Activated T-cell treated with anti-CD3 and anti-CD28 coated beads for 1 hour (primary cell): ENCODE results near the gene GALR2.
"Not testable (repeated sequence)": the region's sequence is repeated elsewhere in the genome, so short reads cannot be mapped to it uniquely, and the experiment has no call there.

ENCODE experiments used
- DNase-seq: peaks from one replicate; pipeline ENCODE4 v3.0.0-alpha.2; 2020; ENCODE audit warnings: low read depth

Gene GALR2

GRCh38 chr17:76049836-76050537 is 24.6 kb upstream of the GALR2 start:
- DNase-seq: no peak

GRCh38 chr17:76050538-76051467 is 23.8 kb upstream of the GALR2 start:
- DNase-seq: no peak

GRCh38 chr17:76051561-76051960 is 23.0 kb upstream of the GALR2 start:
- DNase-seq: no peak

GRCh38 chr17:76053246-76054111 is 21.1 kb upstream of the GALR2 start:
- no peak for DNase-seq

GRCh38 chr17:76054112-76054476 is 20.5 kb upstream of the GALR2 start:
- no peak for DNase-seq

- no peak for DNase-seq
Measured at GRCh38 chr17:76056882-76057281, 17.7 kb upstream of the GALR2 start.

- not testable (repeated sequence) for DNase-seq
Measured at GRCh38 chr17:76058264-76058663, 16.3 kb upstream of the GALR2 start.

- DNase-seq: no peak
Measured at GRCh38 chr17:76063875-76064546, 10.6 kb upstream of the GALR2 start.

- DNase-seq: no peak
Measured at GRCh38 chr17:76065775-76066174, 8.8 kb upstream of the GALR2 start.

- DNase-seq: no peak
Measured at GRCh38 chr17:76071531-76072147, 2.9 kb upstream of the GALR2 start.

GRCh38 chr17:76072148-76072858 is 2.3 kb upstream of the GALR2 start, which contains the start of gene SRP68:
Gene SRP68, minus strand, starts transcription at chr17:76072517. Its CDS starts 26 bp downstream, at chr17:76072491.
- peak; percentile 74 for DNase-seq

- DNase-seq: no peak
Measured at GRCh38 chr17:76075364-76076145, 974 bp downstream of the GALR2 start.

GRCh38 chr17:76076146-76076764 is 1.7 kb downstream of the GALR2 start:
- DNase-seq: no peak

GRCh38 chr17:76076765-76077583 is 2.4 kb downstream of the GALR2 start:
- no peak for DNase-seq

GRCh38 chr17:76077584-76078110 is 3.1 kb downstream of the GALR2 start:
- DNase-seq: no peak

GRCh38 chr17:76078370-76078769 is 3.8 kb downstream of the GALR2 start:
- not testable (repeated sequence) for DNase-seq

- DNase-seq: no peak
Measured at GRCh38 chr17:76078860-76079534, 4.4 kb downstream of the GALR2 start, which contains the start of gene ZACN. Gene ZACN, plus strand, starts transcription at chr17:76079182. Its CDS starts 83 bp downstream, at chr17:76079265.
